Measurements from ENCODE around the gene RORB. TPM values are rescaled to one million over a fixed set of nuclear protein-coding genes. Genes with fewer than 3 reads are reported as not detected.
A peak's percentile ranks its signal among the peaks of the same experiment; 100 is the strongest.

The RORB gene
- total RNA-seq, result 5.6 TPM
- long read RNA-seq, full-length matches to known transcripts, result 4 of 6 reads
- long read RNA-seq, partial matches to known transcripts, result 0 of 6 reads
- long read RNA-seq, other reads (novel, unspliced or antisense), result 2 of 6 reads

GRCh38 chr9:74496819-74497747 is at the start of gene RORB:
RORB (plus strand) TSS chr9:74497335; CDS start chr9:74497977, 642 bp downstream.
- DNase-seq (ENCODE audit: missing footprints) (peak; percentile 85), ATAC-seq (peak; percentile 98)
- intact Hi-C loops (cut with DNase I), result no loop called here

- no peak for DNase-seq (ENCODE audit: missing footprints)
- intact Hi-C loops (cut with DNase I), result no loop called here
- no peak for ATAC-seq
These were observed 49.5 kb upstream of the RORB start for GRCh38 chr9:74447451-74448193.

DNA sequence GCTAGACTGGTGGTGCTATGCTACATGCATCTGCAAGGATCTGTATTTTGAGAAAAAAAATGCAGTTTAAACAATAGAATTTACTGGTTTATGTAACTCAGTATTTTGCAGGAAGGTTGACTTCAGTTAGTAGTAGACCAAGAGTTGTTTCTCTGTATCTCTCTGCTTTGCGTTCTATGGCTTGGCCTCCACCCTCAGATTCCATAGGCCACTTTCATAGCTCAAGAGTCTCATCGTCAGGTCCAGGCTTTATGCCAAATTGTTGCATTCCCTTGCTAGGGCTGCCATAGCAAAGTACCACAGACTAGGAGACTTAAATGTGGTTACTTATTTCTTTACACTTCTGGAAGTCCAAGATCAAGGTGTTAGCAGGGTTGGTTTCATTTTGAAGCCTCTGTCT is 48.1 kb upstream of the RORB start:
- ATAC-seq, result no peak
- no peak for DNase-seq (ENCODE audit: missing footprints)
- intact Hi-C loops (cut with DNase I), result no loop called here

DNA sequence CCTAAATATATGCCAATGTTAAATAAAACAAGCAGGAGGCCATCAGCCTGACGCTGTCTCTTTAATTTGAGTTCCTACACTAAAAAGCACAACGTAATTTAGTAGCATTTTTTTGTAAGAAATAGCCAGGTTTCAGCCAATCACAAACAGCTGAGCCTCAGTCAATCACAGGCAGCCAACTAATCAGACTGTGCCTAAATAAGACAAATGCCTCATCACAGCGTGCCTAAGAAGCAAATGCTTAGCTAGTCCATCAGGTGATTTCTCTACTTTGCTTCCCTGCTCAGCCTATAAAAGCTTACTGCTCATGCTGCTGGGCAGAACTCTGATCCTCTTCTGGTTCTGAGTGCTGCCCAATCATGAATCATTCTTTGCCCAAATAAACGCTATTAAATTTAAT is 38.3 kb upstream of the RORB start:
- ATAC-seq (no peak), DNase-seq (ENCODE audit: missing footprints) (no peak)
- intact Hi-C loops (cut with DNase I), result no loop called here

DNA sequence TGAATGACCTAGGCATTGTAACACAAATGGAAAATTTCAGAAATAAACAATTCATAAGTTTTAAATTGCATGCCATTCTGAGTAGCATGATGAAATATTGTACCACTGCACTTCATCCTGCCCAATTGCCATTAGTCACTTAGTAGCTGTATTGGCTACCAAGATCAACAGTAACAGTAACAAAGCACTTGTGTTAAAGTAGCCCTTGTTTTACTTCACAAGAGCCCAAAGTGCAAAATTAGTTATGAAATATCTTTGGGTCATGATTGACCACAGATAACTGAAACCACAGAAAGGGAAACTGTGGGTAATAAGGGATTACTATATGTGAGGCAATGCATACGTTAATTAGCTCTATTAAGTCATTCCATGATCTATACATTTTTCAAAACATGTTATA is 33.3 kb upstream of the RORB start:
- ATAC-seq, result no peak
- intact Hi-C loops (cut with DNase I), result no loop called here

GRCh38 chr9:74478606-74479005 is 18.5 kb upstream of the RORB start:
- DNase-seq (ENCODE audit: missing footprints) (no peak), ATAC-seq (no peak)
- intact Hi-C loops (cut with DNase I), result no loop called here

More for the DNA sequence above, 33.3 kb upstream of the RORB start:
- no peak for DNase-seq (ENCODE audit: missing footprints)

DNA sequence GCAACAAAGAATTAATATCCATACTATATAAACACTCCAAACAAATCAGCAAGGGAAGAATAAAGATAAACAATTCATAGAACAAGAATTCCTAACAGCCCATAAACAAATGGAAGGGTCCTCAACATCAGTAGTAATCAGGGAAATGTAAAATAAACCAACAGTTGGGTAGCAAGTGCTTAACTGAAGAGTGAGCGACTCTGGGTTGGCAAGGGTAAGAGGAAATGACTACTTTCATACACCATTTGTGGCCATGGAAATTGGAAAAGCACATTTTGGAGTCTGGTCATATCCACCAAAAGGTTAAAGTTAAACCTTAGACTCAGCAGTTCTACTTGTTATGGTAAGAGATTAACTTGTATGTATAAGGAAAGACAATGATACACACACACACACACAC is 17.4 kb upstream of the RORB start:
- intact Hi-C loops (cut with DNase I), result no loop called here
- ATAC-seq, result no peak
- DNase-seq (ENCODE audit: missing footprints), result no peak

DNA sequence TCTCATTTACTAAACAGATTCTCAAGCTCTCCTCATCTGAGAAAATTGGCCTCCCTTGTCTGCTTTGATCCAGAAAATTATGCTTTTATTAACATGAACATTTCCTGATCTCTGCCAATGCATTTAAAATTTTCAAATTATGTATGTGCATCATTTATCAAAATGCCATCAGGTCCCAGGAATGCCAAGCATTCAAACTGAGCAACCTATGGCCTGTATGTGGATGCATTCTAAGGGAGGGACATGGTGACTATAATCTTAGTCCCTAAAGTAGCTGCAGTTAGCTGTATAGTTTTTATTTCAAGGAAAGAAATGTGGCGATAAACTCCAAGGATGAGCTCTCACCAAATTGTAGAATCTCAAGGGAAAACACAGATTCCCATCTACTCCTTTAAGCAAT is 9.7 kb upstream of the RORB start:
- no peak for ATAC-seq
- intact Hi-C loops (cut with DNase I), result no loop called here
- no peak for DNase-seq (ENCODE audit: missing footprints)

GRCh38 chr9:74493512-74493911 is 3.6 kb upstream of the RORB start:
- DNase-seq (ENCODE audit: missing footprints) (no peak), ATAC-seq (no peak)
- intact Hi-C loops (cut with DNase I), result no loop called here

GRCh38 chr9:74494490-74494889 is 2.6 kb upstream of the RORB start:
- ATAC-seq (no peak), DNase-seq (ENCODE audit: missing footprints) (no peak)
- intact Hi-C loops (cut with DNase I), result no loop called here

DNA sequence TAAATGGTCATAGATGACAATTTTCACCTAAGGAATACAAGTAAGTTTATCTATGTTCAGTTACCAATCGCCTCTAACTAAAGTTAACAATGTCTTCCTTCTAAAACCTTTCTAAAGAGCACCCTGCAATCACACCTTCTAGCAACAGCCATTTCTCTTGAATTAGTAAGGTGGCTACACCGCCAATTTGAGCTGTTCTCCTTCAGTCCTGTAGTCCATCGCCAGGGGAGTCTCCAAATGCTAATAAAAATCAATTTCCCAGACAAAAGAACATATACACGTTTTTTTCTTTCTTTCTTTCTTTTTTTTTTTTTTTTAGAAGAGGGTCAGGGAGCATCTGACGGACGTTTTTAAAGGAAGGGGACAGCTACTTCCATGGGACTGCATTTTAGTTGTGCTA is 729 bp upstream of the RORB start:
- intact Hi-C loops (cut with DNase I), result no loop called here
- no peak for DNase-seq (ENCODE audit: missing footprints)
- no peak for ATAC-seq

DNA sequence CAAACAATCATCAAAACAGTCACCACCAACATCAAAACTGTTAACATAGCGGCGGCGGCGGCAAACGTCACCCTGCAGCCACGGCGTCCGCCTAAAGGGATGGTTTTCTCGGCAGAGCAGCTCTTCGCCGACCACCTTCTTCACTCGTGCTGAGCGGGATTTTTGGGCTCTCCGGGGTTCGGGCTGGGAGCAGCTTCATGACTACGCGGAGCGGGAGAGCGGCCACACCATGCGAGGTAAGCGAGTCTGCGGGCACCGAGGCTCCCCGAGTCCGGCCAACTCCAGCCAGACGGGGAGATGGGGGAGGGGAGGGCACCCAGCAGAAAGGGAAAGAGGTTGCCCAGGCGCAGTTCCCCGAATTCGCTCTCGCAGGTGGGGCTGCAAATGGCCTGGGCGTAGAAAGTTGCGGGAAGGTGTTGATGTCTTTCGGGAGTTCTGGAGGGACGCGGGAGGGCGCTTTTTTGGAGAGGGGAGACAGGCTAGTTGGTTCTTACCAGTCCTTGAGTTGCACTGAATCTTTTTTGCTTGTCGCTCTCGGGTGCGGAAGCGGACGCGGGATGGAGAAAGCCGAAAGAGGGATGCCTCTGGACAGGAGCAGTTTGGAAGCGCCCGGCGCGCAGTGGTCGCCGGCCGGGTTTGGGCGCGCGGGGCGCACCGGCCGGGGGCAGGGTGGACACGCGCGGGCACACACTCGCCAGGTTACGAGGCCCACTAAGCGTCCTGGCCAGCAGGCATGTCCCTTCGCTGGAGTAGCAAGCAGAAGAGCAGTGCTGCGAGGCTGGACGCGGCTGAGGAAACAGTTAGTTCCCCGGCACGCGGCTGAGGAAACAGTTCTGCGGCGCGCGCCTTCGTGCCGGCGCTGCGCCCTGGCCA is 849 bp downstream of the RORB start:
- intact Hi-C loops (cut with DNase I), result no loop called here
- ATAC-seq (peak; percentile 35), DNase-seq (ENCODE audit: missing footprints) (peak; percentile 64)

DNA sequence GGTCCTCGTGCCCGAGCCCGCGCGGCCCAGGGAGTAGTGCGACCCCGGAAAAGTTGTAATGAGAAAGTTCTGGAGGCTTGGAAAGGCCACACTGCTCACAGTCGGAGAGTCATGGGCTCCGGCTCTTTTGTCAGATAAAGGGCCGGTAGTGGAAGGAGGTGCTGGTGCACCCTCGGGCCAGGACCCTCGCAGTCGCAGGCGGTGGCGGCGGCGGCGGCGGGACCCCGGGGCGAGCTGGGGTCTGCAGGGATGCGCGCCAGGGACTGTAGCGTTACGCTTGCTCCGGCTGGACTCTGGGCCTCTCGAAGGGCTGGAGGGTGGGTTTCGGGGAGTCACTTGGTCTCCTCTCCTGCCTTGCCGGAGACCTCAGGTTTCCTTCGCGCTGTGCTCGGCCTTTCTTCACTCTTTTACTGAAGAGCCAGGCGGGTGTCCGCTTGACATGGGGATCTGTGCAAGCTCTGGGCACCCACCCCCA is 1.5 kb downstream of the RORB start:
- ATAC-seq (peak; percentile 4), DNase-seq (ENCODE audit: missing footprints) (no peak)
- intact Hi-C loops (cut with DNase I), result no loop called here

GRCh38 chr9:74499111-74499601 is 2.0 kb downstream of the RORB start:
- no peak for ATAC-seq
- intact Hi-C loops (cut with DNase I), result no loop called here
- no peak for DNase-seq (ENCODE audit: missing footprints)

DNA sequence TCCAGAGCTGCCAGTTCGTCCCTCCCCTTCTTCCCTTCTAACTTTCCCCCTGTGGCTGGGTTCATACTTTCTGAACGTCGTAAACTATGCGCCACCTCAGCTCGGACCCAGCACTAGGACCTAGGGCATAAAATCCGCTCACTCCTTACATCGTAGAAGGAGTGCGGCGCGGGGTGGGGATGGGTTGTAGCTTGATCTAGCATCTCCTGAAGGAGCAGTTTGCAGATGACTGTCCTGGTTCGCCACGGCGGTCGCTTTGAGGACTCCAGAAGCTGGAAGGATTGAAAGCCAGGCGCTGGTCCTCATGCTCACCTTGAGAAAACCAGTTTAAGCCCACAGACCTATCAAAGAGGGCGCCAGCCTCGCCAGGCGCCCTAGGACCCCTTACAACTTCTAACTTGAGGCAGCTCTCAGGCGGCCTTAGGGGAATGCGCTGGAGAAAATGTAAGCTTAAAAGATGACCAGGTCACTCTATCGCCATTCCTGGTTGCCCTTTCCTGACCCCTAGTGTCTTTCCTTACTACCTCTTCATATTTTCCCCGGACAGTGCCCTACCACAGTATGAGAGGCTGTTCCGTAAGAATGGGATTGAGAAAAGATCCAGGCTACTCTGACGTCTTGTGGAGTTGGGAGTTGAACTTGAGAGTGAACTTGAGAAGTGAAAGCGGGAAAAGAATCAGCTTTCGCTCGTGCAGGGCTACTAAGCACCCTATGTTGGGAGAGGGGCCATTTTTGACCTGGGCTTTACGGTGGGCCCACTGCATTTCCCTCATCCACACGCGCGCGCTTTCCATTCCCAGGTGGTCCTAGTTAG is 2.8 kb downstream of the RORB start:
- no peak for ATAC-seq
- intact Hi-C loops (cut with DNase I), result no loop called here
- peak; percentile 61 for DNase-seq (ENCODE audit: missing footprints)

- intact Hi-C loops (cut with DNase I), result no loop called here
- ATAC-seq, result no peak
- no peak for DNase-seq (ENCODE audit: missing footprints)
These were observed 3.4 kb downstream of the RORB start for GRCh38 chr9:74500584-74500924.

- ATAC-seq, result no peak
- intact Hi-C loops (cut with DNase I), result no loop called here
- no peak for DNase-seq (ENCODE audit: missing footprints)
These were observed 4.4 kb downstream of the RORB start for GRCh38 chr9:74501570-74501969.

- intact Hi-C loops (cut with DNase I), result no loop called here
- DNase-seq (ENCODE audit: missing footprints) (no peak), ATAC-seq (no peak)
These were observed 6.1 kb downstream of the RORB start for GRCh38 chr9:74503219-74503618.
